Embryonic facial prominence (tissue), 1 donor: ENCODE data around the gene CPZ.
"Not testable (repeated sequence)": the region's sequence is repeated elsewhere in the genome, so short reads cannot be mapped to it uniquely, and the experiment has no call there.

Experiments
- DNase-seq: peaks from one replicate; pipeline ENCODE4 v3.0.0-alpha.2; 2016; ENCODE audit errors: extremely low spot score

CPZ gene

GRCh38 chr4:8608714-8609391, 16.3 kb downstream of the CPZ start:
- DNase-seq: no peak

GRCh38 chr4:8609406-8609805, 16.8 kb downstream of the CPZ start:
- no peak for DNase-seq

GRCh38 chr4:8609824-8610350, 17.3 kb downstream of the CPZ start:
- DNase-seq: no peak

- DNase-seq: no peak
Measured at GRCh38 chr4:8610858-8611616, 18.5 kb downstream of the CPZ start.

- no peak for DNase-seq
Measured at GRCh38 chr4:8612646-8613045, 20.1 kb downstream of the CPZ start.

GRCh38 chr4:8613421-8614364, 21.1 kb downstream of the CPZ start:
- DNase-seq: no peak

- no peak for DNase-seq
Measured at GRCh38 chr4:8614365-8615193, 22.0 kb downstream of the CPZ start.

GRCh38 chr4:8615366-8615765, 22.8 kb downstream of the CPZ start:
- no peak for DNase-seq

GRCh38 chr4:8615921-8616787, 23.6 kb downstream of the CPZ start:
- no peak for DNase-seq

- no peak for DNase-seq
Measured at GRCh38 chr4:8616831-8617230, 24.3 kb downstream of the CPZ start.

GRCh38 chr4:8617486-8618040, 25.0 kb downstream of the CPZ start:
- DNase-seq: no peak

GRCh38 chr4:8618421-8618820, 25.9 kb downstream of the CPZ start:
- no peak for DNase-seq

GRCh38 chr4:8618961-8619720, 26.6 kb downstream of the CPZ start:
- DNase-seq: no peak

- DNase-seq: not testable (repeated sequence)
Measured at GRCh38 chr4:8621135-8621534, 28.6 kb downstream of the CPZ start.

GRCh38 chr4:8624601-8625272, 32.2 kb downstream of the CPZ start:
- DNase-seq: not testable (repeated sequence)

GRCh38 chr4:8630240-8630905, 37.8 kb downstream of the CPZ start:
- DNase-seq: not testable (repeated sequence)

GRCh38 chr4:8631896-8632295, 39.3 kb downstream of the CPZ start:
- DNase-seq: not testable (repeated sequence)

- DNase-seq: not testable (repeated sequence)
Measured at GRCh38 chr4:8634773-8635172, 42.2 kb downstream of the CPZ start.
